GM13977 (cell line): Measurements from ENCODE around the gene LRRC14B.

ENCODE experiments used
- DNase-seq: peaks from one replicate; pipeline ENCODE4 v3.0.0; 2012; ENCODE audit warnings: low spot score
- in situ Hi-C: fragments of 300-500 bp; cut with MboI; formaldehyde crosslinking; loops from one replicate; pipeline ENCODE4 v1.12.0; 2022; ENCODE audit warnings: low sequenced_read_pairs, low pct_unique_long_range_greater_than_20kb, mixed read lengths, inconsistent platforms; ENCODE audit not compliant: unreplicated experiment
- TF ChIP-seq, protein P1 (sequence below): IDR thresholded peaks from 2 replicates; pipeline ENCODE4 v1.5.1; 2012; ENCODE audit warnings: mild to moderate bottlenecking, control low read depth; ENCODE audit not compliant: insufficient read depth; ENCODE audit errors: extremely low read depth, missing control alignments

The LRRC14B gene

DNA sequence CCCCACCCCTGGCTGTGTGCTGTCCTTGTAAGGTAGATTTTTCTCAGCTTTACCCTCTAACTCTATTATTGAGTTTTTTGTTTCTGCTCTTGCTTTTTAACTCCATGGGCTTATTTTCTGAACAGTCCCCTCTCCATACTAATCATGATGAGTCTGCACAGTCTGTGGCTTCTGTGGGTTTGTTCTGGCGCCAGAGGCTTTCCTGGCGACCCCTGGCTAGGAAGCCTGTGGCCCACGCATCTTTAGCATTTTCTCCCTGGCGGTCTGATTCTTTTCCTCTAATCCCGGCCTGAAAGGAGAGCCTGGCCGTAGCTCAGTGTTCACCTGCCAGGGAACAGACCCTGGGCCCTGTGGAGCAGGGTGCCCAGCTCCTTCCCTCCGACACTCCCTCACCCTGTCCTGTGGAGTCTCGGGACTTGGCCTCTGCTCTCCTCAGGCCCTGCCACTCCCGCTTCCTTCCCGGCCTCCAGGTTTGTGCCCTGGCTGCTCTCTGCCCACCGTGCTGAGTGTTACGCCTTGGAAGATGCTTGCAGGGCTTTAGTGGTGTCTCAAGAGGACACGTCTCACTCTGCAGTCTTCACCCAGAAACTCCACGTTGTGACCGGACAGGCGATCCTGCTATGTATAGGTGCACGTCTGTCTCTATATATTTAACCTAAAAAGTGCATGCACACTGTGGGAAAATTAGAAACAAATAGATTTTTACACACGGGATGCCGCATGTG is 31.7 kb upstream of the LRRC14B start:
- TF ChIP-seq, protein P1, sequence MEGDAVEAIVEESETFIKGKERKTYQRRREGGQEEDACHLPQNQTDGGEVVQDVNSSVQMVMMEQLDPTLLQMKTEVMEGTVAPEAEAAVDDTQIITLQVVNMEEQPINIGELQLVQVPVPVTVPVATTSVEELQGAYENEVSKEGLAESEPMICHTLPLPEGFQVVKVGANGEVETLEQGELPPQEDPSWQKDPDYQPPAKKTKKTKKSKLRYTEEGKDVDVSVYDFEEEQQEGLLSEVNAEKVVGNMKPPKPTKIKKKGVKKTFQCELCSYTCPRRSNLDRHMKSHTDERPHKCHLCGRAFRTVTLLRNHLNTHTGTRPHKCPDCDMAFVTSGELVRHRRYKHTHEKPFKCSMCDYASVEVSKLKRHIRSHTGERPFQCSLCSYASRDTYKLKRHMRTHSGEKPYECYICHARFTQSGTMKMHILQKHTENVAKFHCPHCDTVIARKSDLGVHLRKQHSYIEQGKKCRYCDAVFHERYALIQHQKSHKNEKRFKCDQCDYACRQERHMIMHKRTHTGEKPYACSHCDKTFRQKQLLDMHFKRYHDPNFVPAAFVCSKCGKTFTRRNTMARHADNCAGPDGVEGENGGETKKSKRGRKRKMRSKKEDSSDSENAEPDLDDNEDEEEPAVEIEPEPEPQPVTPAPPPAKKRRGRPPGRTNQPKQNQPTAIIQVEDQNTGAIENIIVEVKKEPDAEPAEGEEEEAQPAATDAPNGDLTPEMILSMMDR: no peak
- in situ Hi-C loops: no loop called here
- DNase-seq: no peak

- TF ChIP-seq, protein P1: no peak
- in situ Hi-C loops: no loop called here
- no peak for DNase-seq
These were observed 31.2 kb upstream of the LRRC14B start for GRCh38 chr5:160173-160510.

- DNase-seq: no peak
- TF ChIP-seq, protein P1: no peak
- in situ Hi-C loops: no loop called here
These were observed 30.1 kb upstream of the LRRC14B start for GRCh38 chr5:160921-161802.

- no peak for DNase-seq
- TF ChIP-seq, protein P1: no peak
- in situ Hi-C loops: no loop called here
These were observed 29.5 kb upstream of the LRRC14B start for GRCh38 chr5:161803-162110.

- DNase-seq: no peak
- in situ Hi-C loops: no loop called here
- TF ChIP-seq, protein P1: no peak
These were observed 29.1 kb upstream of the LRRC14B start for GRCh38 chr5:162190-162564.

GRCh38 chr5:162565-163337 is 28.5 kb upstream of the LRRC14B start:
- in situ Hi-C loops: no loop called here
- TF ChIP-seq, protein P1: no peak
- DNase-seq: no peak
